Stimulated activated CD4-positive, alpha-beta T cell treated with anti-CD3 and anti-CD28 coated beads, Interleukin-1b, Interleukin-23, amount 100 ng/mL, for 24 hours (primary cell): ENCODE data around the gene NOL9.
A peak's percentile ranks its signal among the peaks of the same experiment; 100 is the strongest.

Experiments used
- DNase-seq, 4 experiments: peaks; one replicate each; pipeline ENCODE4 v3.0.0-alpha.2; 2020; ENCODE audit warnings: low read depth in 4 of 4, low spot score in 1 of 4

Gene NOL9

GRCh38 chr1:6491081-6491449 is 63.2 kb downstream of the NOL9 start:
- DNase-seq: no peak

- peak in 2 of 4 experiments; percentile 32 to 48 for DNase-seq
Observed at GRCh38 chr1:6490181-6491080, 63.9 kb downstream of the NOL9 start.

- peak; percentile 45 to 69 (median 58) for DNase-seq
Observed at GRCh38 chr1:6489799-6490180, 64.5 kb downstream of the NOL9 start.

- DNase-seq: no peak
Observed at GRCh38 chr1:6489383-6489765, 64.9 kb downstream of the NOL9 start.

- no peak for DNase-seq
Observed at GRCh38 chr1:6488602-6489382, 65.5 kb downstream of the NOL9 start.

- DNase-seq: no peak
Observed at GRCh38 chr1:6487804-6488484, 66.4 kb downstream of the NOL9 start.

GRCh38 chr1:6486433-6487011 is 67.8 kb downstream of the NOL9 start:
- DNase-seq: peak; percentile 77 to 84 (median 82)

- DNase-seq: no peak
Observed at GRCh38 chr1:6485168-6486101, 68.9 kb downstream of the NOL9 start.

GRCh38 chr1:6484826-6485167 is 69.5 kb downstream of the NOL9 start:
- no peak for DNase-seq

- DNase-seq: no peak
Observed at GRCh38 chr1:6483761-6484117, 70.6 kb downstream of the NOL9 start.

- no peak for DNase-seq
Observed at GRCh38 chr1:6483017-6483760, 71.1 kb downstream of the NOL9 start.

- DNase-seq: no peak
Observed at GRCh38 chr1:6481820-6482219, 72.5 kb downstream of the NOL9 start.

GRCh38 chr1:6477039-6477820 is 77.1 kb downstream of the NOL9 start:
- no peak for DNase-seq

- DNase-seq: no peak
Observed at GRCh38 chr1:6476483-6476882, 77.8 kb downstream of the NOL9 start.

- DNase-seq: peak; percentile 57 to 64 (median 60)
Observed at GRCh38 chr1:6475381-6476133, 78.8 kb downstream of the NOL9 start.

GRCh38 chr1:6474815-6475282 is 79.5 kb downstream of the NOL9 start:
- no peak for DNase-seq

GRCh38 chr1:6473974-6474814 is 80.1 kb downstream of the NOL9 start:
- DNase-seq: no peak
